ENCODE results near the gene RGS9.
"Not testable (repeated sequence)": the region's sequence is repeated elsewhere in the genome, so short reads cannot be mapped to it uniquely, and the experiment has no call there.

RGS9 gene

GRCh38 chr17:65185062-65185461, 47.9 kb downstream of the RGS9 start:
- no peak for DNase-seq

GRCh38 chr17:65185668-65186382, 48.7 kb downstream of the RGS9 start:
- no peak for DNase-seq

- no peak for DNase-seq
These were observed 53.4 kb downstream of the RGS9 start for GRCh38 chr17:65190467-65191097.

- DNase-seq: peak; percentile 87
These were observed 54.9 kb downstream of the RGS9 start for GRCh38 chr17:65191811-65192740.

GRCh38 chr17:65193305-65193704, 56.1 kb downstream of the RGS9 start:
- DNase-seq: peak; percentile 95

GRCh38 chr17:65193716-65194293, 56.6 kb downstream of the RGS9 start:
- peak; percentile 56 for DNase-seq

GRCh38 chr17:65194670-65195334, 57.6 kb downstream of the RGS9 start:
- DNase-seq: no peak

GRCh38 chr17:65195716-65196115, 58.5 kb downstream of the RGS9 start:
- no peak for DNase-seq

- no peak for DNase-seq
These were observed 59.4 kb downstream of the RGS9 start for GRCh38 chr17:65196617-65197016.

GRCh38 chr17:65197201-65197600, 60.0 kb downstream of the RGS9 start:
- DNase-seq: no peak

- peak; percentile 65 for DNase-seq
These were observed 61.6 kb downstream of the RGS9 start for GRCh38 chr17:65198653-65199382.

- DNase-seq: no peak
These were observed 64.2 kb downstream of the RGS9 start for GRCh38 chr17:65201331-65201730.

- DNase-seq: peak; percentile 51
These were observed 65.8 kb downstream of the RGS9 start for GRCh38 chr17:65202844-65203571.

- DNase-seq: no peak
These were observed 66.8 kb downstream of the RGS9 start for GRCh38 chr17:65204001-65204400.

GRCh38 chr17:65205655-65206054, 68.5 kb downstream of the RGS9 start:
- DNase-seq: no peak

- not testable (repeated sequence) for DNase-seq
These were observed 70.3 kb downstream of the RGS9 start for GRCh38 chr17:65207448-65207847.

- DNase-seq: no peak
These were observed 71.5 kb downstream of the RGS9 start for GRCh38 chr17:65208717-65209116.

- DNase-seq: no peak
These were observed 81.1 kb downstream of the RGS9 start for GRCh38 chr17:65218261-65218660.

GRCh38 chr17:65219124-65219523, 82.0 kb downstream of the RGS9 start:
- no peak for DNase-seq

- no peak for DNase-seq
These were observed 82.5 kb downstream of the RGS9 start for GRCh38 chr17:65219707-65220106.

GRCh38 chr17:65220732-65221131, 83.6 kb downstream of the RGS9 start:
- DNase-seq: no peak

Measured in inflammatory macrophage treated with lipopolysaccharide for 4 hours (primary cell).